Raji (cell line): ENCODE data around the gene PKD1.
A peak's percentile ranks its signal among the peaks of the same experiment; 100 is the strongest.

Source experiments
- POLR2A ChIP-seq: IDR thresholded peaks from 2 replicates; pipeline ENCODE4 v1.6.1; 2011; ENCODE audit warnings: low read depth, low read length, control low read depth; ENCODE audit not compliant: insufficient read depth

Gene PKD1

GRCh38 chr16:2159175-2159838 is 23.6 kb upstream of the PKD1 start:
- TF ChIP-seq POLR2A, result no peak

DNA sequence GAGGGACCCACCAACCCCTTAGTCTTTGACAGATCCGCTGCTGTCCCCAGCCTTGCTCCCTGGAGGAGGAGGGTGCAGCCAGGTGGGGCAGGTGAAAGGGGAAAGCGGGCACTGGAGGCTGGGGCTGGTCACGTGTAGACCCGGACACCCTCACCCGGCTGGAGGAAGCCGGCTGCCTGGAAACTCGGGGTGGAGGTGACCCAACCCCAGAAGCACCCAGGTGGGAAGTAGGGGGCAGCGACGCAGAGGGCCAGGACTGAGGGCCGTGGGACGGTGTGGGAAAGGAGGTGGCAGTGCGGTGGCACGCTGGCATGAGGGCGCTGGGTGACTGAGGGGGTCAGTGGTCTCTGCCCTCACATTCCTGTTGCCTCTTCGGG is 22.6 kb upstream of the PKD1 start:
- no peak for TF ChIP-seq POLR2A

DNA sequence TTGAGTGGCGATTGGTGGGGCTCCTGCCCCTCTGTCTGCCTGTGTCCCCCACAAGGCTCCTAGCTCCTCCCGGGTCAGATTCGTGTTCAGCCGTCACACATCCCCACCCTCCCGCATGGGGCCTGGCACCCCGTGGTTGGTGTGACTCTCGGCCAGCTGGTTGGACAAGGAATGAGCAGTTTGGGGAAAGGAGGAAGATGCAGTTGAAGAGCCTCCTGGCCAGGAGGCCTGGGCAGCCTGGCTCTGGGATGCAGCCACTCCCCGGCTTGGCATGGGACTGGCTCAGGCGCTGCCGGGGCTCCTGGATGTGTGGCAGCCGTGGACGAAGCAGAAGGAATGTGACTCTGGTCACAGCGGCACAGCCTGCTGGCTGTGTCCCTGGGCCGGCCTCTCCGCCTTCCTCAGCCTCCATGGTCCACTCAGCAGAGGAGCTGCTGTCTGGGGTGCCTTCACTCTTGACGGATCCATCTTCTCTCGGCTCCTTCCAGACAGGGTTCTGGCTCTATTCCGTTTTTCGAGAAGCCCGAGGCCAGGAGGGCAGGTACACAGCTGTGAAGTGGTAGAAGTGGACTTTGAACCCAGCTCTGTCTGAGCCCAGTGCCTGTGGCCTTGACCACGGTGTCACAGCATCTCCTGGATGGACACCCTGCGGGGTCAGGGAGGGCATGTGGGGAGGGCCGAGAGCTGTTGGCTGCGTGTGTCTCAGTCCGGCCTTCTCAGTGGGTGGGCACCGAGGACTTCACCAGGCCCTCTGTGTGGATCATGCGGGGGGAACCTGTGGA is 22.0 kb upstream of the PKD1 start:
- TF ChIP-seq POLR2A, result no peak

GRCh38 chr16:2156849-2157224 is 21.1 kb upstream of the PKD1 start:
- TF ChIP-seq POLR2A, result no peak

GRCh38 chr16:2155977-2156848 is 20.5 kb upstream of the PKD1 start:
- no peak for TF ChIP-seq POLR2A

DNA sequence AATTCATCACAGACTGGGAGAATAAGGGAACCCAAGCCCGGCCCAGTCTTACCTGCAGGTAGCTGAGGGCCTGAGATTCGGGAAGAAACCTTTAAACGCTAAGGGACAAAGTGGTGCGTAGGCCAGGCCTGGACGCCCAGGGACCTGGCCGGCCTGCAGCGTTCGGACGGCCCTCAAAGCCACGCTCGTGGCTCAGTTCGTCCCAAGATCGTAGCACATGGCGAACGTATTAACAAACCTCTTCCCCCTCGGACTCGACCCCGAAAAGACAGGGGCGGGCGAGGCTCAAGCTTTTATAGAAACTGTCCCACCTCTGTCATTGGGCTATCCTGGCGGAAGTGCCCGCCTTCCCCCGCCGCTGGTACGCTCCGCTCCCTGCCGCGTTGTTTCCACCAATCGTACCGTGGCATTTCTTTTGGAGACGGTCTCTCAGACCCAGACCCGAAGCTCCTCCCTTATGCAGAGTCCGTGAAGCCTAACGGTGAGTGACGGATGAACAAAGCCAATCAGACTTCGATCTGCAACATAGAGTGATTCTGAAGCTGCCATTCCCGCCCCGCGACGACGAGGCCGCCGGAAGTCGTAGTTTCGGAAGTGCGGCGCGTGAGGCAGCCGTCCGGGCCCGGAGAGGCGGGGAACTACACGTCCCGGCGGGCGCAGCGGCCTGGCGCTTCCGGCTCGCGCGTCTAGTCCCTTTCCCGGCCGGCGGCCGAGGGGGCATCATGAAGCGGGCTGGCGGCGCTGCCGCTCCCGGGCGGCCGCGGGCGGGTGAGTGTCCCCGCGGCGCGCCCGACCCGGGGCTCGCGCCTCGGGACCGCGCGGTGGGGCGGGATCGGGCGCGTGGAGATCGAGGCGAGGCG is 19.6 kb upstream of the PKD1 start, which contains the start of gene TRAF7:
Gene TRAF7 (plus strand): TSS at position 692 of the 860 bp plus-strand sequence. CDS start 8,139 bp downstream, outside the sequence.
- peak; percentile 100 for TF ChIP-seq POLR2A

- no peak for TF ChIP-seq POLR2A
Observed at GRCh38 chr16:2154533-2155090, 18.9 kb upstream of the PKD1 start.

GRCh38 chr16:2152695-2153506 is 17.2 kb upstream of the PKD1 start:
- peak; percentile 41 for TF ChIP-seq POLR2A

DNA sequence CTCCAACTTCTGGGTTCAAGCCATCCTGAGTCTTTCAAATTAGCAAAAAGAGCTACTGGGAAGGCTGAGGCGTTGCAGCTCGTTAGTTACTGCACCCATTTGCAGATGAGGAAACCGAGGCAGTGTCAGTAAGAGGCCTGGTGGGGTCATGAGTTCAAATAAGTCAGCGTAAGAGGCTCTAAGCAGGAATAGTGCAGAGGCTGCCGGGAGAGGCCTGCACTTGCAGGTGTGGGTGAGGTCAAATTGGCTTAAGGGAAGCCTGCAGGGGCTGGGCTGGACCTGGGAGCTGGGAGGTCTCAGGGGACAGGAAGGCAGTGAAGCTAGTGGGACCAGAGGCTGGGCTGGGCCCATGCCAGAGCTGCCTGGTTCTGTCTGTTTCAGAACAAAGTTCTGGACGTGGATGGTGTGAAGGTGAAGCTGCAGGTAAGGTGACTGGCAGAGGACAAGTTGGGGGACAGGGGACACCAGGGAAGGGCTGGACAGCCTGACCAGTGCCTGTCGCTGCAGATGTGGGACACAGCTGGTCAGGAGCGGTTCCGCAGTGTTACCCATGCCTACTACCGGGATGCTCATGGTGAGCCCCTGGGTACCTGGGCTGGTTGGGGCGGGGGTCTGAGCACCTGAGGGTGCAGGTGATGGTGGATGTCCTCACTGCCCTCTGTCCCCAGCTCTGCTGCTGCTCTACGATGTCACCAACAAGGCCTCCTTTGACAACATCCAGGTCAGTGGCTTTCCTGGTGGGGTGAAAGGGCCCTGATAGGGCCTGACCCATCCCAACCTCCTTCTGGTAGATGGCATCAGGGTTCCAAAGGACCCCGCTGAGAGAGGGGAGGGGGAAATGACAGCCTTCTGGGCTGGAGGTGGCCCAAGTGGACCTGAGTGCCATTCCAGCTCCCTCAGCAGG is 15.7 kb upstream of the PKD1 start:
- TF ChIP-seq POLR2A, result peak; percentile 53

GRCh38 chr16:2150418-2151187 is 14.9 kb upstream of the PKD1 start:
- peak; percentile 37; the same call in 1 of the 2 replicates for TF ChIP-seq POLR2A

GRCh38 chr16:2149630-2150417 is 14.1 kb upstream of the PKD1 start:
- peak; percentile 35 for TF ChIP-seq POLR2A
